Mesenchymal stem cell (in vitro differentiated cells and primary cell): ENCODE measurements around the gene BSCL2.

Source experiments
- DNase-seq: peaks from one replicate; pipeline ENCODE4 v3.0.0-alpha.2; 2013
- H2AFZ ChIP-seq: one replicate; pipeline ENCODE4 v1.6.1; 2013; ENCODE audit warnings: low read depth, mild to moderate bottlenecking, control low read depth, inconsistent platforms, low read length, moderate library complexity
- H2AK5ac ChIP-seq: 2 replicates; pipeline ENCODE4 v1.6.1; 2013; ENCODE audit warnings: low read length, moderate library complexity, mild to moderate bottlenecking, inconsistent platforms; ENCODE audit not compliant: severe bottlenecking
- H2BK120ac ChIP-seq: one replicate; pipeline ENCODE4 v1.6.1; 2013; ENCODE audit warnings: low read depth, mild to moderate bottlenecking, inconsistent platforms, low read length, moderate library complexity
- H2BK12ac ChIP-seq, 2 experiments: one replicate each; pipeline ENCODE4 v1.6.1; 2013; ENCODE audit warnings: inconsistent platforms in 2 of 2, low read length in 2 of 2, mild to moderate bottlenecking in 2 of 2, moderate library complexity in 2 of 2, control low read depth in 1 of 2
- H2BK15ac ChIP-seq: one replicate; pipeline ENCODE4 v1.6.1; 2013; ENCODE audit warnings: mild to moderate bottlenecking, low read depth, inconsistent platforms; ENCODE audit not compliant: poor library complexity, severe bottlenecking
- H2BK5ac ChIP-seq: 2 replicates; pipeline ENCODE4 v1.6.1; 2013; ENCODE audit warnings: low read depth, mild to moderate bottlenecking, low read length, control low read depth, inconsistent platforms; ENCODE audit not compliant: poor library complexity, severe bottlenecking
- H3K14ac ChIP-seq, 2 experiments: one replicate each; pipeline ENCODE4 v1.6.1; 2013; ENCODE audit warnings: inconsistent platforms in 2 of 2, low read length in 2 of 2, control low read depth in 1 of 2, mild to moderate bottlenecking in 1 of 2, moderate library complexity in 1 of 2
- H3K18ac ChIP-seq, 2 experiments: one replicate each; pipeline ENCODE4 v1.6.1; 2013; ENCODE audit warnings: inconsistent platforms in 2 of 2, low read length in 2 of 2, control low read depth in 1 of 2, low read depth in 1 of 2, mild to moderate bottlenecking in 1 of 2
- H3K23ac ChIP-seq, 2 experiments: one replicate each; pipeline ENCODE4 v1.6.1; 2013; ENCODE audit warnings: inconsistent platforms in 2 of 2, low read length in 2 of 2, mild to moderate bottlenecking in 2 of 2, moderate library complexity in 2 of 2, control low read depth in 1 of 2
- H3K27ac ChIP-seq: 2 replicates; pipeline ENCODE4 v1.5.1; 2013; ENCODE audit warnings: mild to moderate bottlenecking, moderate library complexity, low read length, control low read depth, inconsistent platforms; ENCODE audit not compliant: poor library complexity, severe bottlenecking
- H3K27me3 ChIP-seq, 2 experiments: 2 replicates each; pipeline versions ENCODE4 v1.6.1 to v1.7.0; 2013; ENCODE audit warnings: low read length in 2 of 2, mild to moderate bottlenecking in 2 of 2, moderate library complexity in 2 of 2, control low read depth in 1 of 2, inconsistent platforms in 1 of 2; ENCODE audit not compliant: control insufficient read depth in 1 of 2, insufficient read depth in 1 of 2
- H3K36me3 ChIP-seq, 2 experiments: 2 replicates each; pipeline versions ENCODE4 v1.6.1 to v1.7.0; 2013; ENCODE audit warnings: low read length in 2 of 2, control low read depth in 1 of 2, inconsistent platforms in 1 of 2, low read depth in 1 of 2, mild to moderate bottlenecking in 1 of 2; ENCODE audit not compliant: insufficient read depth in 2 of 2, control insufficient read depth in 1 of 2
- H3K4ac ChIP-seq, 2 experiments: one replicate each; pipeline ENCODE4 v1.6.1; 2013; ENCODE audit warnings: inconsistent platforms in 2 of 2, low read length in 2 of 2, mild to moderate bottlenecking in 2 of 2, moderate library complexity in 2 of 2, control low read depth in 1 of 2, low read depth in 1 of 2
- H3K4me1 ChIP-seq: 2 replicates; pipeline ENCODE4 v1.6.1; 2013; ENCODE audit warnings: low read depth, low read length, control low read depth; ENCODE audit not compliant: control insufficient read depth, insufficient read depth
- H3K4me2 ChIP-seq: 2 replicates; pipeline ENCODE4 v1.6.1; 2013; ENCODE audit warnings: low read length, mild to moderate bottlenecking, inconsistent platforms; ENCODE audit not compliant: poor library complexity, severe bottlenecking
- H3K4me3 ChIP-seq, 2 experiments: 2 replicates each; pipeline versions ENCODE4 v1.5.1 to v1.7.0; 2013; ENCODE audit warnings: low read length in 2 of 2, mild to moderate bottlenecking in 2 of 2, control low read depth in 1 of 2, low read depth in 1 of 2; ENCODE audit not compliant: insufficient read depth in 1 of 2
- H3K79me1 ChIP-seq: replicated peaks from 2 replicates; pipeline ENCODE4 v1.6.1; 2013; ENCODE audit warnings: mild to moderate bottlenecking, control low read depth, low read length, inconsistent platforms; ENCODE audit not compliant: poor library complexity, severe bottlenecking
- H3K9ac ChIP-seq: 2 replicates; pipeline ENCODE4 v1.7.0; 2013; ENCODE audit warnings: mild to moderate bottlenecking, low read length, moderate library complexity
- H3K9me3 ChIP-seq: 2 replicates; pipeline ENCODE4 v1.7.0; 2013; ENCODE audit warnings: mild to moderate bottlenecking, low read length; ENCODE audit not compliant: control insufficient read depth
- H4K8ac ChIP-seq: one replicate; pipeline ENCODE4 v1.6.1; 2013; ENCODE audit warnings: inconsistent platforms, mild to moderate bottlenecking, low read length, moderate library complexity
- H4K91ac ChIP-seq: one replicate; pipeline ENCODE4 v1.6.1; 2013; ENCODE audit warnings: mild to moderate bottlenecking, low read length, inconsistent platforms
- WGBS: methylation state at CpG from one replicate; pipeline ENCODE4 v1.1.7; 2013; ENCODE audit warnings: mixed read lengths; 5-methylcytosine and 5-hydroxymethylcytosine counted together

BSCL2 gene

GRCh38 chr11:62725646-62726045, 18.4 kb upstream of the BSCL2 start:
- under 1% methylated on average over 7 of the region's 7 CpGs for WGBS
- peak overlapping the region; percentile 23 for H3K27ac ChIP-seq
- no peak overlapping the region for H2AFZ ChIP-seq

GRCh38 chr11:62724171-62724570, 16.9 kb upstream of the BSCL2 start:
- H3K36me3 ChIP-seq: peaks cover 23 to 51% of the 10 kb centered on the region in 2 experiments
- H4K91ac ChIP-seq: no peak overlapping the region
- no peak overlapping the region for H3K18ac ChIP-seq
- no peak overlapping the region for H2BK12ac ChIP-seq
- H4K8ac ChIP-seq: no peak overlapping the region
- peak overlapping the region; percentile 98 for H3K9ac ChIP-seq
- H2BK120ac ChIP-seq: no peak overlapping the region
- no peak overlapping the region for H3K27ac ChIP-seq
- H3K23ac ChIP-seq: no peak overlapping the region
- H3K4ac ChIP-seq: no peak overlapping the region
- peak overlapping the region in 1 of 2 experiments; percentile 15 for H3K14ac ChIP-seq
- no peaks in the 10 kb centered on the region for H3K9me3 ChIP-seq
- no peak overlapping the region for H2AFZ ChIP-seq
- no peak overlapping the region for H2BK15ac ChIP-seq
- peak overlapping the region in 1 of 2 experiments; percentile 100 for H3K4me3 ChIP-seq
- H3K4me2 ChIP-seq: peak overlapping the region; percentile 50
- no peak for DNase-seq
- no peaks in the 10 kb centered on the region for H3K27me3 ChIP-seq
- WGBS: 87% methylated on average over 8 of the region's 8 CpGs
- H2BK5ac ChIP-seq: no peak overlapping the region
- H2AK5ac ChIP-seq: no peak overlapping the region
- H3K4me1 ChIP-seq: peaks cover 4% of the 10 kb centered on the region
- peaks cover 4% of the 10 kb centered on the region for H3K79me1 ChIP-seq

More at GRCh38 chr11:62725646-62726045, 18.4 kb upstream of the BSCL2 start:
- Histone ChIP-seq H2BK5ac (no peak overlapping the region), H2BK15ac (no peak overlapping the region), H4K8ac (no peak overlapping the region), H3K18ac (no peak overlapping the region), H3K23ac (no peak overlapping the region), H4K91ac (no peak overlapping the region), H2BK12ac (no peak overlapping the region), H3K4me2 (peak overlapping the region; percentile 87), H3K27me3 (no peaks in the 10 kb centered on the region), H2AK5ac (no peak overlapping the region), H3K4ac (no peak overlapping the region), H3K14ac (no peak overlapping the region), H2BK120ac (no peak overlapping the region), H3K4me1 (peaks cover 9% of the 10 kb centered on the region), H3K79me1 (peaks cover 4% of the 10 kb centered on the region), H3K4me3 (peak overlapping the region in 1 of 2 experiments; percentile 100), H3K36me3 (peaks cover 12 to 36% of the 10 kb centered on the region in 2 experiments), H3K9ac (peak overlapping the region; percentile 98), H3K9me3 (no peaks in the 10 kb centered on the region)
- DNase-seq: no peak

- no peak overlapping the region for H2AFZ ChIP-seq
- H3K23ac ChIP-seq: no peak overlapping the region
- no peak overlapping the region for H2BK15ac ChIP-seq
- no peak overlapping the region for H4K91ac ChIP-seq
- peak overlapping the region; percentile 30 for H3K27ac ChIP-seq
- 70% methylated on average over 7 of the region's 7 CpGs for WGBS
- no peak overlapping the region for H3K14ac ChIP-seq
- DNase-seq: peak; percentile 67
- no peaks in the 10 kb centered on the region for H3K9me3 ChIP-seq
- no peak overlapping the region for H2BK5ac ChIP-seq
- H3K9ac ChIP-seq: peak overlapping the region; percentile 35
- H2AK5ac ChIP-seq: no peak overlapping the region
- H3K27me3 ChIP-seq: no peaks in the 10 kb centered on the region
- H3K4me3 ChIP-seq: no peak overlapping the region
- no peak overlapping the region for H3K4ac ChIP-seq
- H2BK120ac ChIP-seq: no peak overlapping the region
- H3K18ac ChIP-seq: no peak overlapping the region
- peaks cover 4% of the 10 kb centered on the region for H3K4me1 ChIP-seq
- H3K4me2 ChIP-seq: no peak overlapping the region
- peak overlapping the region; percentile 61 for H4K8ac ChIP-seq
- peaks cover 37 to 72% of the 10 kb centered on the region in 2 experiments for H3K36me3 ChIP-seq
- H2BK12ac ChIP-seq: no peak overlapping the region
- H3K79me1 ChIP-seq: peaks cover 7% of the 10 kb centered on the region
These were observed 14.8 kb upstream of the BSCL2 start for GRCh38 chr11:62721994-62722393.

GRCh38 chr11:62719302-62719978, 12.2 kb upstream of the BSCL2 start:
- Histone ChIP-seq H3K4me2 (no peak overlapping the region), H3K36me3 (peaks cover 54 to 96% of the 10 kb centered on the region in 2 experiments), H3K4ac (no peak overlapping the region), H3K23ac (no peak overlapping the region), H3K27ac (no peak overlapping the region), H2AK5ac (no peak overlapping the region), H2BK15ac (no peak overlapping the region), H4K8ac (no peak overlapping the region), H3K14ac (no peak overlapping the region), H3K4me1 (peaks cover 8% of the 10 kb centered on the region), H2BK12ac (no peak overlapping the region), H3K4me3 (no peak overlapping the region), H2BK120ac (no peak overlapping the region), H3K9ac (peak overlapping the region; percentile 48), H3K18ac (no peak overlapping the region), H2BK5ac (no peak overlapping the region), H3K27me3 (no peaks in the 10 kb centered on the region), H3K9me3 (no peaks in the 10 kb centered on the region), H2AFZ (no peak overlapping the region), H3K79me1 (peaks cover 17% of the 10 kb centered on the region), H4K91ac (no peak overlapping the region)
- no peak for DNase-seq
- 94% methylated on average over 2 of the region's 2 CpGs for WGBS
